Left lung (tissue), 10 donors: ENCODE data around the gene FAM219A. TPM values are rescaled to one million over a fixed set of nuclear protein-coding genes. Genes with fewer than 3 reads are reported as not detected.
A peak's percentile ranks its signal among the peaks of the same experiment; 100 is the strongest.

Experiments used
- ATAC-seq: fragments of 200-7000 bp; cut with Tn5 transposase; one replicate; pipeline ENCODE4 v1.9.1; 2020; ENCODE audit warnings: moderate library complexity
- DNase-seq, 4 donors: peaks; one replicate each; pipeline ENCODE4 v3.0.0-alpha.2; 2013 to 2020
- H3K27ac ChIP-seq, 2 donors: fragments of 200-600 bp; sonication (generic) in 1 of 2; one replicate each; pipeline versions ENCODE4 v1.5.0 to v1.8.0; 2020 to 2021
- H3K27me3 ChIP-seq, 2 donors: fragments of 200-600 bp; sonication (generic) in 1 of 2; one replicate each; pipeline versions ENCODE4 v1.5.0 to v1.8.0; 2020 to 2021
- H3K36me3 ChIP-seq, 2 donors: fragments of 200-600 bp; sonication (generic) in 1 of 2; one replicate each; pipeline versions ENCODE4 v1.5.0 to v1.8.0; 2020 to 2021
- H3K4me1 ChIP-seq, 2 donors: fragments of 200-600 bp; one replicate each; pipeline ENCODE4 v1.8.0; 2021
- H3K4me3 ChIP-seq, 2 donors: fragments of 200-600 bp; sonication (generic) in 1 of 2; one replicate each; pipeline versions ENCODE4 v1.5.0 to v1.8.0; 2020 to 2021; ENCODE audit warnings: mild to moderate bottlenecking in 1 of 2
- H3K9me3 ChIP-seq, 2 donors: fragments of 200-600 bp; sonication (generic) in 1 of 2; one replicate each; pipeline versions ENCODE4 v1.5.0 to v1.8.0; 2020 to 2021
- CTCF ChIP-seq, 2 donors: fragments of 200-600 bp; sonication (generic) in 1 of 2; IDR thresholded peaks; one replicate each; pipeline versions ENCODE4 v1.5.0 to v1.8.0; 2021; ENCODE audit warnings: antibody characterized with exemption in 2 of 2
- intact Hi-C, 2 donors: fragments of 100-400 bp; cut with DNase I; formaldehyde crosslinking; loops; one replicate each; pipeline versions ENCODE4 v1.11.2 to v1.14.2; 2022
- polyA plus RNA-seq, 6 donors: library from polyadenylated mRNA; unstranded; fragments of 120-200 nt; gene quantifications; one replicate each; pipeline ENCODE4 v1.2.1, GENCODE V29; 2013; ENCODE audit not compliant: insufficient read length in 6 of 6
- total RNA-seq, 2 donors: library from RNA; stranded (reverse); fragmentation: NEBNext Ultra II Directional; extraction: Animal tissue kit (Norgen Biotek cat#: 25700); gene quantifications; one replicate each; pipeline ENCODE4 v1.2.1, GENCODE V29; 2021
- donor health status: DM: no; HTN: yes; CAD: no.
- donor health status: DM: no; HTN: no; CAD: no.

FAM219A gene
- total and polyA plus RNA-seq, 8 donors, result 12.3 to 23.0 (median 14.6) TPM

GRCh38 chr9:34501372-34501771 is 43.0 kb upstream of the FAM219A start:
- no peaks in the 10 kb centered on the region for H3K9me3 ChIP-seq
- no peak overlapping the region for H3K27ac ChIP-seq
- intact Hi-C loops, result loop anchor here in 1 of 2 donors (5.0 kb wide), 1 partner anchor 64 kb away; no protein-coding TSS in a partner anchor
- TF ChIP-seq CTCF (IDR thresholded peaks at IDR 0.05), result no peak
- no peaks in the 10 kb centered on the region for H3K27me3 ChIP-seq
- DNase-seq (no peak), ATAC-seq (no peak)
- no peak overlapping the region for H3K4me3 ChIP-seq
- H3K36me3 ChIP-seq, result no peaks in the 10 kb centered on the region
- peaks cover 6 to 12% of the 10 kb centered on the region in 2 donors for H3K4me1 ChIP-seq

GRCh38 chr9:34500623-34501267 is 42.4 kb upstream of the FAM219A start:
- intact Hi-C loops, result loop anchor here in 1 of 2 donors (5.0 kb wide), 1 partner anchor 63 kb away; no protein-coding TSS in a partner anchor
- peak in 2 of 4 donors; percentile 47 to 57 for DNase-seq
- H3K9me3 ChIP-seq, result no peaks in the 10 kb centered on the region
- no peaks in the 10 kb centered on the region for H3K27me3 ChIP-seq
- peak; percentile 97 to 98 for TF ChIP-seq CTCF (IDR thresholded peaks at IDR 0.05)
- H3K4me3 ChIP-seq, result no peak overlapping the region
- H3K27ac ChIP-seq, result no peak overlapping the region
- no peaks in the 10 kb centered on the region for H3K36me3 ChIP-seq
- peak; percentile 69 for ATAC-seq
- peaks cover 6 to 12% of the 10 kb centered on the region in 2 donors for H3K4me1 ChIP-seq

GRCh38 chr9:34499076-34499475 is 40.7 kb upstream of the FAM219A start:
- H3K4me3 ChIP-seq, result no peak overlapping the region
- H3K9me3 ChIP-seq, result no peaks in the 10 kb centered on the region
- intact Hi-C loops, result loop anchor here in 1 of 2 donors (10.0 kb wide), 1 partner anchor 94 kb away; no protein-coding TSS in a partner anchor
- ATAC-seq (no peak), DNase-seq (no peak)
- H3K4me1 ChIP-seq, result peaks cover 6 to 12% of the 10 kb centered on the region in 2 donors
- H3K36me3 ChIP-seq, result no peaks in the 10 kb centered on the region
- no peak for TF ChIP-seq CTCF (IDR thresholded peaks at IDR 0.05)
- no peak overlapping the region for H3K27ac ChIP-seq
- no peaks in the 10 kb centered on the region for H3K27me3 ChIP-seq

GRCh38 chr9:34498553-34498952 is 40.2 kb upstream of the FAM219A start:
- peaks cover 6 to 12% of the 10 kb centered on the region in 2 donors for H3K4me1 ChIP-seq
- no peak for DNase-seq
- no peak overlapping the region for H3K27ac ChIP-seq
- H3K4me3 ChIP-seq, result no peak overlapping the region
- no peaks in the 10 kb centered on the region for H3K27me3 ChIP-seq
- H3K36me3 ChIP-seq, result no peaks in the 10 kb centered on the region
- no peak for ATAC-seq
- TF ChIP-seq CTCF (IDR thresholded peaks at IDR 0.05), result no peak
- intact Hi-C loops, result loop anchor here in 1 of 2 donors (10.0 kb wide), 1 partner anchor 94 kb away; no protein-coding TSS in a partner anchor
- H3K9me3 ChIP-seq, result no peaks in the 10 kb centered on the region

GRCh38 chr9:34496149-34496712 is 37.9 kb upstream of the FAM219A start:
- H3K9me3 ChIP-seq, result no peaks in the 10 kb centered on the region
- intact Hi-C loops, result loop anchor here in 1 of 2 donors (10.0 kb wide), 1 partner anchor 91 kb away; no protein-coding TSS in a partner anchor
- no peaks in the 10 kb centered on the region for H3K36me3 ChIP-seq
- H3K27me3 ChIP-seq, result no peaks in the 10 kb centered on the region
- H3K4me1 ChIP-seq, result no peaks in the 10 kb centered on the region
- TF ChIP-seq CTCF (IDR thresholded peaks at IDR 0.05), result no peak
- H3K4me3 ChIP-seq, result no peak overlapping the region
- ATAC-seq (no peak), DNase-seq (no peak)
- no peak overlapping the region for H3K27ac ChIP-seq
